H9 (cell line): ENCODE data around the gene TMSB4X. TPM values are rescaled to one million over a fixed set of nuclear protein-coding genes. Genes with fewer than 3 reads are reported as not detected.

ENCODE experiments used
- DNase-seq: peaks from one replicate; pipeline ENCODE4 v3.0.0-alpha.2; 2017
- H2AFZ ChIP-seq: one replicate; pipeline ENCODE4 v1.6.1; 2013; ENCODE audit warnings: mild to moderate bottlenecking, low read length, control low read depth, moderate library complexity
- H2AK5ac ChIP-seq: 2 replicates; pipeline ENCODE4 v1.6.1; 2013; ENCODE audit warnings: low read length, control low read depth, mixed read lengths; ENCODE audit not compliant: insufficient read length
- H2BK120ac ChIP-seq: one replicate; pipeline ENCODE4 v1.6.1; 2013; ENCODE audit warnings: low read depth, mild to moderate bottlenecking, low read length, control low read depth, inconsistent platforms; ENCODE audit not compliant: poor library complexity, severe bottlenecking
- H2BK12ac ChIP-seq: 2 replicates; pipeline ENCODE4 v1.6.1; 2013; ENCODE audit warnings: low read length, control low read depth, mixed read lengths, low read depth; ENCODE audit not compliant: insufficient read length
- H2BK15ac ChIP-seq: 2 replicates; pipeline ENCODE4 v1.6.1; 2013; ENCODE audit warnings: low read depth, low read length, control low read depth
- H2BK20ac ChIP-seq: one replicate; pipeline ENCODE4 v1.6.1; 2013; ENCODE audit warnings: low read depth, mild to moderate bottlenecking, low read length, control low read depth, inconsistent platforms; ENCODE audit not compliant: poor library complexity, severe bottlenecking
- H2BK5ac ChIP-seq: 2 replicates; pipeline ENCODE4 v1.6.1; 2013; ENCODE audit warnings: low read length, control low read depth, mixed read lengths; ENCODE audit not compliant: insufficient read length
- H3K14ac ChIP-seq: 2 replicates; pipeline ENCODE4 v1.6.1; 2013; ENCODE audit warnings: low read length, control low read depth; ENCODE audit not compliant: insufficient read depth
- H3K18ac ChIP-seq: 2 replicates; pipeline ENCODE4 v1.6.1; 2013; ENCODE audit warnings: low read depth, mild to moderate bottlenecking, mixed read lengths, low read length, control low read depth; ENCODE audit not compliant: insufficient read length
- H3K23ac ChIP-seq: 2 replicates; pipeline ENCODE4 v1.6.1; 2013; ENCODE audit warnings: low read length, control low read depth, mixed read lengths, low read depth; ENCODE audit not compliant: insufficient read length
- H3K23me2 ChIP-seq: 2 replicates; pipeline ENCODE4 v1.6.1; 2013; ENCODE audit warnings: low read depth, mild to moderate bottlenecking, mixed read lengths, low read length, control low read depth; ENCODE audit not compliant: insufficient read length, poor library complexity, severe bottlenecking
- H3K27ac ChIP-seq: 2 replicates; pipeline ENCODE4 v1.5.1; 2013; ENCODE audit warnings: low read length, control low read depth, mixed read lengths, low read depth; ENCODE audit not compliant: insufficient read length
- H3K27me3 ChIP-seq: 2 replicates; pipeline ENCODE4 v1.6.1; 2013; ENCODE audit warnings: low read length, control low read depth, inconsistent platforms; ENCODE audit not compliant: insufficient read depth
- H3K4ac ChIP-seq: 2 replicates; pipeline ENCODE4 v1.6.1; 2013; ENCODE audit warnings: low read depth, mild to moderate bottlenecking, control low read depth, inconsistent platforms, low read length, moderate library complexity
- H3K4me1 ChIP-seq: 2 replicates; pipeline ENCODE4 v1.6.1; 2013; ENCODE audit warnings: low read length, control low read depth, inconsistent platforms; ENCODE audit not compliant: insufficient read depth
- H3K4me2 ChIP-seq: 2 replicates; pipeline ENCODE4 v1.6.1; 2013; ENCODE audit warnings: low read length, control low read depth, mixed read lengths; ENCODE audit not compliant: insufficient read length, insufficient read depth
- H3K56ac ChIP-seq: 2 replicates; pipeline ENCODE4 v1.6.1; 2013; ENCODE audit warnings: low read depth, mild to moderate bottlenecking, mixed read lengths, low read length, control low read depth; ENCODE audit not compliant: insufficient read length
- H3K79me1 ChIP-seq: 2 replicates; pipeline ENCODE4 v1.6.1; 2013; ENCODE audit warnings: low read depth, mild to moderate bottlenecking, moderate library complexity, low read length, control low read depth, inconsistent platforms; ENCODE audit not compliant: insufficient read depth, poor library complexity, severe bottlenecking
- H3K79me2 ChIP-seq: 2 replicates; pipeline ENCODE4 v1.6.1; 2013; ENCODE audit warnings: low read length, control low read depth, inconsistent platforms; ENCODE audit not compliant: insufficient read depth
- H3K9ac ChIP-seq: 2 replicates; pipeline ENCODE4 v1.6.1; 2013; ENCODE audit warnings: low read length, control low read depth, mixed read lengths; ENCODE audit not compliant: insufficient read length; ENCODE audit errors: extremely low read depth
- H3K9me3 ChIP-seq: one replicate; pipeline ENCODE4 v1.6.1; 2013; ENCODE audit warnings: low read depth, low read length, inconsistent platforms; ENCODE audit not compliant: control insufficient read depth
- H3T11ph ChIP-seq: one replicate; pipeline ENCODE4 v1.6.1; 2013; ENCODE audit warnings: mild to moderate bottlenecking, low read length, control low read depth, inconsistent platforms
- H4K20me1 ChIP-seq: one replicate; pipeline ENCODE4 v1.6.1; 2013; ENCODE audit not compliant: control insufficient read depth, insufficient read length, insufficient read depth
- H4K5ac ChIP-seq: 2 replicates; pipeline ENCODE4 v1.6.1; 2013; ENCODE audit warnings: low read depth, mild to moderate bottlenecking, mixed read lengths, low read length, control low read depth; ENCODE audit not compliant: insufficient read length
- H4K8ac ChIP-seq: replicated peaks from 2 replicates; pipeline ENCODE4 v1.6.1; 2013; ENCODE audit warnings: low read length, control low read depth, mixed read lengths, low read depth; ENCODE audit not compliant: insufficient read length
- H4K91ac ChIP-seq: 2 replicates; pipeline ENCODE4 v1.6.1; 2013; ENCODE audit warnings: low read depth, mild to moderate bottlenecking, moderate library complexity, mixed read lengths, low read length, control low read depth; ENCODE audit not compliant: insufficient read length
- H3K27ac Mint-ChIP-seq, 3 experiments: 2 replicates in 2 of 3; 3 replicates in 1 of 3; pipeline ENCODE4 v1.8.0; 2020 to 2021; ENCODE audit warnings: mixed read lengths in 3 of 3, mild to moderate bottlenecking in 1 of 3, moderate library complexity in 1 of 3
- H3K27me3 Mint-ChIP-seq: 2 replicates; pipeline ENCODE4 v1.8.0; 2021; ENCODE audit warnings: low read depth, mild to moderate bottlenecking, moderate library complexity, mixed read lengths
- H3K36me3 Mint-ChIP-seq, 3 experiments: 2 replicates in 2 of 3; 3 replicates in 1 of 3; pipeline ENCODE4 v1.8.0; 2020 to 2021; ENCODE audit warnings: low read depth in 3 of 3, mixed read lengths in 3 of 3; ENCODE audit not compliant: insufficient read depth in 1 of 3
- H3K4me1 Mint-ChIP-seq, 2 experiments: 2 replicates each; pipeline ENCODE4 v1.8.0; 2020; ENCODE audit warnings: mixed read lengths in 2 of 2
- H3K4me3 Mint-ChIP-seq, 2 experiments: 2 replicates in 1 of 2; 3 replicates in 1 of 2; pipeline ENCODE4 v1.8.0; 2020 to 2021; ENCODE audit warnings: mild to moderate bottlenecking in 2 of 2, mixed read lengths in 2 of 2, moderate library complexity in 1 of 2
- H3K9me3 Mint-ChIP-seq, 2 experiments: 2 replicates in 1 of 2; 3 replicates in 1 of 2; pipeline ENCODE4 v1.8.0; 2020; ENCODE audit warnings: mild to moderate bottlenecking in 2 of 2, mixed read lengths in 2 of 2, moderate library complexity in 1 of 2
- CTCF ChIP-seq: fragments of 200-600 bp; sonication (generic); conservative IDR thresholded peaks from 3 replicates; pipeline ENCODE4 v1.8.0; 2021; ENCODE audit warnings: antibody characterized with exemption, mild to moderate bottlenecking
- WGBS: extraction: QIAGEN DNeasy Blood & Tissue Kit; methylation state at CpG from one replicate; pipeline ENCODE4 v1.1.7; 2013; ENCODE audit warnings: missing lambda C conversion rate, low lambda C conversion rate, mixed read lengths; ENCODE audit not compliant: insufficient read length; ENCODE audit errors: extremely low coverage; 5-methylcytosine and 5-hydroxymethylcytosine counted together
- total RNA-seq: library from RNA; stranded (reverse); gene quantifications from 2 replicates; pipeline ENCODE4 v1.2.1, GENCODE V29; 2021

The TMSB4X gene
- total RNA-seq, 1 experiment from 2014 or later, result 2,733 TPM

GRCh38 chrX:12973561-12974304 is 1.2 kb upstream of the TMSB4X start:
- H3K56ac ChIP-seq, result no peak overlapping the region
- H2BK5ac ChIP-seq, result no peak overlapping the region
- no peak overlapping the region for H3K9ac ChIP-seq
- peak overlapping the region; percentile 82 for H3K4me2 ChIP-seq
- H3K27ac ChIP-seq, result no peak overlapping the region
- H3T11ph ChIP-seq, result no peak overlapping the region
- Mint-ChIP-seq H3K4me1 (peaks cover 30 to 38% of the 10 kb centered on the region in 2 experiments), H3K27me3 (no peaks in the 10 kb centered on the region; the same call in 1 of the 2 replicates), H3K36me3 (peaks cover 25 to 31% (median 28%) of the 10 kb centered on the region in 3 experiments), H3K4me3 (peak overlapping the region in 1 of 2 experiments; percentile 38; a peak in 3 of 5 replicates), H3K9me3 (peaks cover 80 to 83% of the 10 kb centered on the region in 2 experiments), H3K27ac (peak overlapping the region in 1 of 3 experiments; percentile 53; a peak in 2 of 7 replicates)
- no peaks in the 10 kb centered on the region for H4K20me1 ChIP-seq
- no peak overlapping the region for H2BK120ac ChIP-seq
- no peak overlapping the region for H3K23ac ChIP-seq
- H3K79me2 ChIP-seq, result peaks cover 11% of the 10 kb centered on the region; the same call in 1 of the 2 replicates
- DNase-seq, result no peak
- no peak overlapping the region for H3K18ac ChIP-seq
- no peaks in the 10 kb centered on the region for H3K9me3 ChIP-seq
- H2BK20ac ChIP-seq, result no peak overlapping the region
- H3K14ac ChIP-seq, result no peak overlapping the region
- TF ChIP-seq CTCF, result no peak
- H3K4me1 ChIP-seq, result peaks cover 2% of the 10 kb centered on the region; the same call in 1 of the 2 replicates
- no peak overlapping the region for H2BK15ac ChIP-seq
- no peak overlapping the region for H3K4ac ChIP-seq
- no peak overlapping the region for H2AK5ac ChIP-seq
- H4K91ac ChIP-seq, result no peak overlapping the region
- H3K27me3 ChIP-seq, result no peaks in the 10 kb centered on the region
- no peak overlapping the region for H4K8ac ChIP-seq
- H2BK12ac ChIP-seq, result no peak overlapping the region
- WGBS, result no CpG with 5 or more reads among the region's 19 CpGs
- H3K23me2 ChIP-seq, result no peaks in the 10 kb centered on the region
- H3K79me1 ChIP-seq, result no peaks in the 10 kb centered on the region
- H4K5ac ChIP-seq, result no peak overlapping the region
- no peak overlapping the region for H2AFZ ChIP-seq
